GM23338 (cell line): ENCODE results near the gene TAS2R3. TPM values are rescaled to one million over a fixed set of nuclear protein-coding genes. Genes with fewer than 3 reads are reported as not detected.
"Not testable (repeated sequence)": the region's sequence is repeated elsewhere in the genome, so short reads cannot be mapped to it uniquely, and the experiment has no call there.

Experiments
- ATAC-seq: fragments of 200-7000 bp; cut with Tn5 transposase; 3 replicates; pipeline ENCODE4 v1.9.1; 2020
- DNase-seq: peaks from one replicate; pipeline ENCODE4 v3.0.0-alpha.2; 2015; ENCODE audit warnings: low spot score
- H2AFZ ChIP-seq: fragments of 200-600 bp; sonication (generic); 2 replicates; pipeline ENCODE4 v1.8.0; 2016; ENCODE audit warnings: antibody characterized with exemption, mild to moderate bottlenecking, moderate library complexity
- H3F3A ChIP-seq: fragments of 200-600 bp; sonication (generic); replicated peaks from 2 replicates; pipeline ENCODE4 v1.8.0; 2017; ENCODE audit warnings: antibody characterized with exemption, mixed run types, low read depth
- H3K27ac ChIP-seq: fragments of 200-600 bp; sonication (generic); 2 replicates; pipeline ENCODE4 v1.6.1; 2016; ENCODE audit warnings: low read depth
- H3K27me3 ChIP-seq: fragments of 200-600 bp; sonication (generic); 2 replicates; pipeline ENCODE4 v1.8.0; 2016; ENCODE audit warnings: mild to moderate bottlenecking, mixed run types, moderate library complexity; ENCODE audit not compliant: insufficient read depth
- H3K36me3 ChIP-seq: fragments of 200-600 bp; sonication (generic); 2 replicates; pipeline ENCODE4 v1.8.0; 2016; ENCODE audit warnings: mild to moderate bottlenecking; ENCODE audit not compliant: insufficient read depth
- H3K4me1 ChIP-seq: fragments of 200-600 bp; sonication (generic); 2 replicates; pipeline ENCODE4 v1.8.0; 2016; ENCODE audit warnings: mild to moderate bottlenecking, moderate library complexity; ENCODE audit not compliant: insufficient read depth
- H3K4me2 ChIP-seq: fragments of 200-600 bp; sonication (generic); 2 replicates; pipeline ENCODE4 v1.7.1; 2017; ENCODE audit warnings: mixed run types
- H3K4me3 ChIP-seq: fragments of 200-600 bp; sonication (generic); 2 replicates; pipeline ENCODE4 v1.6.1; 2016; ENCODE audit warnings: mixed run types
- H3K79me2 ChIP-seq: fragments of 200-600 bp; sonication (generic); replicated peaks from 2 replicates; pipeline ENCODE4 v1.8.0; 2017; ENCODE audit warnings: mild to moderate bottlenecking; ENCODE audit not compliant: insufficient read depth
- H3K9me2 ChIP-seq: fragments of 200-600 bp; sonication (generic); 2 replicates; pipeline ENCODE4 v1.8.0; 2017; ENCODE audit not compliant: insufficient read depth
- H4K20me1 ChIP-seq: fragments of 200-600 bp; sonication (generic); replicated peaks from 2 replicates; pipeline ENCODE4 v1.8.0; 2017; ENCODE audit warnings: mild to moderate bottlenecking; ENCODE audit not compliant: insufficient read depth
- H3K27ac Mint-ChIP-seq: 2 replicates; pipeline ENCODE4 v1.8.0; 2020; ENCODE audit warnings: inconsistent platforms, mild to moderate bottlenecking, moderate library complexity, mixed read lengths
- H3K27me3 Mint-ChIP-seq: 3 replicates; pipeline ENCODE4 v1.8.0; 2022; ENCODE audit warnings: low read depth, mild to moderate bottlenecking, moderate library complexity, mixed read lengths, inconsistent platforms; ENCODE audit not compliant: insufficient read depth, poor library complexity
- H3K36me3 Mint-ChIP-seq: 3 replicates; pipeline ENCODE4 v1.8.0; 2021; ENCODE audit warnings: low read depth, mild to moderate bottlenecking, inconsistent platforms, moderate library complexity, mixed read lengths
- H3K4me1 Mint-ChIP-seq: 3 replicates; pipeline ENCODE4 v1.8.0; 2020; ENCODE audit warnings: mild to moderate bottlenecking, inconsistent platforms, mixed read lengths
- H3K4me3 Mint-ChIP-seq: 3 replicates; pipeline ENCODE4 v1.8.0; 2021; ENCODE audit warnings: moderate library complexity, mild to moderate bottlenecking, inconsistent platforms, mixed read lengths
- H3K9me3 Mint-ChIP-seq: 3 replicates; pipeline ENCODE4 v1.8.0; 2020; ENCODE audit warnings: moderate library complexity, mild to moderate bottlenecking, inconsistent platforms, mixed read lengths
- CREB1 ChIP-seq: fragments of 250-450 bp; sonication (Bioruptor Pico); IDR thresholded peaks from 2 replicates; pipeline ENCODE4 v1.5.0; 2020; ENCODE audit warnings: low read depth, mild to moderate bottlenecking, moderate library complexity
- CTCF ChIP-seq, 2 experiments: fragments of 200-600 bp in 1 of 2; sonication (generic) in 1 of 2; conservative IDR thresholded peaks; 2 replicates each; pipeline versions ENCODE4 v1.5.1 to v1.6.1; 2016 to 2017; ENCODE audit warnings: antibody characterized with exemption in 2 of 2, low read depth in 2 of 2, mild to moderate bottlenecking in 2 of 2, moderate library complexity in 1 of 2
- ETS1 ChIP-seq: IDR thresholded peaks from 2 replicates; pipeline ENCODE4 v1.6.1; 2016; ENCODE audit warnings: antibody characterized with exemption
- EZH2 ChIP-seq: fragments of 200-600 bp; sonication (generic); IDR thresholded peaks from one replicate; pipeline ENCODE4 v1.8.0; 2017; ENCODE audit warnings: antibody characterized with exemption, mild to moderate bottlenecking, low read depth; ENCODE audit not compliant: unreplicated experiment
- EZH2phosphoT487 ChIP-seq: fragments of 200-600 bp; sonication (generic); IDR thresholded peaks from one replicate; pipeline ENCODE4 v1.8.1; 2018; ENCODE audit warnings: antibody characterized with exemption; ENCODE audit not compliant: unreplicated experiment
- JUNB ChIP-seq: IDR thresholded peaks from one replicate; pipeline ENCODE4 v1.6.1; 2016; ENCODE audit warnings: antibody characterized with exemption; ENCODE audit not compliant: unreplicated experiment
- POLR2AphosphoS5 ChIP-seq: IDR thresholded peaks from 2 replicates; pipeline ENCODE4 v1.6.1; 2016; ENCODE audit warnings: antibody characterized with exemption, low read depth
- STAT1 ChIP-seq: IDR thresholded peaks from one replicate; pipeline ENCODE4 v1.6.1; 2016; ENCODE audit warnings: antibody characterized with exemption; ENCODE audit not compliant: unreplicated experiment
- ZNF114 ChIP-seq: fragments of 250-450 bp; sonication (Bioruptor Pico); IDR thresholded peaks from 2 replicates; pipeline ENCODE4 v1.5.0; 2020; ENCODE audit warnings: mild to moderate bottlenecking, moderate library complexity
- ZNF331 ChIP-seq: fragments of 250-450 bp; sonication (Bioruptor Pico); IDR thresholded peaks from 2 replicates; pipeline ENCODE4 v1.5.0; 2020; ENCODE audit warnings: low read depth, mild to moderate bottlenecking, moderate library complexity
- polyA plus RNA-seq: library from polyadenylated mRNA; unstranded; fragments of >200 nt; fragmentation: Nextera tagmentation; extraction: Ambion mirVana; gene quantifications from 2 replicates; pipeline ENCODE4 v1.2.1, GENCODE V29; 2016
- total RNA-seq: library from RNA; depleted of rRNA; stranded (reverse); fragments of >200 nt; shearing (Covaris generic); gene quantifications from 2 replicates; pipeline ENCODE4 v1.2.3, GENCODE V29; 2014
- TF ChIP-seq, protein P1 (sequence below): IDR thresholded peaks from one replicate; pipeline ENCODE4 v1.6.1; 2018; ENCODE audit warnings: antibody characterized with exemption; ENCODE audit not compliant: unreplicated experiment

TAS2R3 gene
- total and polyA plus RNA-seq, 2 experiments from 2014 or later: 6.9 TPM; not detected in 1

DNA sequence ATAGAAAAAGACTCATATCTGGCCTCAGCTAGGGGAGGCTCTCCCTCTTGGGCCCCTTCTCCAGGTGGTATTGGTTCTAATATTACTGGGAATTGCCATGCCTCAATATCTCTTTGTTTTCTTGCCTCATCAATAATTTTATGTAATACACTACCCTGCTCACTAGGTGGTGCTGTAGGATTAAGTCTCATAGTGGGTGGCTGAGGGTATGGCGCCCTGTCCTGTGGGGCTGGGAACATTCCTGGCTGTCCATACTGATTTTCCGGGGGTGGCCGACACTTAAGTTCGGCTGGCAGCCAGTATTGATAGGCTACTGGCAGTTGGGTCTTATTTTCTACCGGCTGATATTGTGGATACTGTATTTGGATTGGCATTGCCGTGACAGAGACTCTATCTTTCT is 9.0 kb upstream of the TAS2R3 start:
- H3K4me2 ChIP-seq: no peak overlapping the region
- H3K9me2 ChIP-seq: no peaks in the 10 kb centered on the region
- peaks cover 2% of the 10 kb centered on the region for H3K27me3 Mint-ChIP-seq
- H3K27me3 ChIP-seq: no peaks in the 10 kb centered on the region
- peaks cover 57% of the 10 kb centered on the region for H3K36me3 ChIP-seq
- no peak overlapping the region for H3K4me3 Mint-ChIP-seq
- H3K4me1 ChIP-seq: no peaks in the 10 kb centered on the region
- ATAC-seq (peak; percentile 62), DNase-seq (peak; percentile 86)
- peaks cover 28% of the 10 kb centered on the region for H3K9me3 Mint-ChIP-seq
- no peak overlapping the region for H3K4me3 ChIP-seq
- peaks cover 2% of the 10 kb centered on the region; the same call in 1 of the 2 replicates for H4K20me1 ChIP-seq
- peaks cover 8% of the 10 kb centered on the region; the same call in 1 of the 2 replicates for H3K79me2 ChIP-seq
- H3K27ac ChIP-seq: no peak overlapping the region
- TF ChIP-seq CTCF (conservative IDR thresholded peaks at IDR 0.05; ENCODE audit: low read depth in 2 of 2): peak; percentile 67 to 80
- TF ChIP-seq POLR2AphosphoS5: no peak
- no peak overlapping the region; the same call in 1 of the 2 replicates for H3K27ac Mint-ChIP-seq
- no peaks in the 10 kb centered on the region; the same call in 1 of the 2 replicates for H3F3A ChIP-seq
- H2AFZ ChIP-seq: no peak overlapping the region
- H3K4me1 Mint-ChIP-seq: no peaks in the 10 kb centered on the region
- peaks cover 99% of the 10 kb centered on the region for H3K36me3 Mint-ChIP-seq

- not testable (repeated sequence) for H3K4me2 ChIP-seq, H3K9me2 ChIP-seq, H3K27me3 ChIP-seq, H3K27ac ChIP-seq, H4K20me1 ChIP-seq, H3K4me1 Mint-ChIP-seq, ATAC-seq, H3K27me3 Mint-ChIP-seq, H3F3A ChIP-seq, H3K4me3 ChIP-seq, H3K4me3 Mint-ChIP-seq, H3K36me3 ChIP-seq, DNase-seq, H2AFZ ChIP-seq, H3K27ac Mint-ChIP-seq, H3K4me1 ChIP-seq
- peaks cover 51% of the 10 kb centered on the region for H3K36me3 Mint-ChIP-seq
- peaks cover 28% of the 10 kb centered on the region for H3K9me3 Mint-ChIP-seq
- H3K79me2 ChIP-seq: peaks cover 18% of the 10 kb centered on the region
Observed at GRCh38 chr7:141770083-141770583, 6.2 kb downstream of the TAS2R3 start.

DNA sequence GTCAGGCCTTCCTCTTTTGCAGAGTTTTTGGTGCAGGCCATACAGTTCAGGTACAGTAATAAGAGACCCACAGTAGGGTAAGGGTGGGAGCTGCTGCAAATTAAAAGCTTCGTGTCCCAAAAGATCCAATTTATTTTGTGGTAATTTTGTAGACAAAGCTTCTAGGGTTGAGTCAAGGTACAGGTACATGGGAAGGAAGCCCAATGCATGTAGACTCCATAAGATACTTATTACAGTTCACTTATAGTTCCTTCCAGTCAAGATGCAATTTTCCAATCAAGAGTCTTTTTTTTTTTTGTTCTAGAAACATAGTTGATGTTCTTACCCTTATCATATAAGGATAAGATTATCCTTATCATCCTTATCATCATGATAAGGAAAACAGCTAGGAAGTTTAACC is 12.5 kb downstream of the TAS2R3 start, which contains the start of gene TAS2R4:
TAS2R4 (plus strand) TSS at position 301 of the 400 bp plus-strand sequence. CDS start 1,815 bp downstream, outside the sequence.
- no peak within 1 kb of the TSS for H3K4me3 ChIP-seq
- no peaks in the 10 kb centered on the region for H3K4me1 ChIP-seq
- peaks cover 9% of the 10 kb centered on the region for H3K79me2 ChIP-seq
- no peak within 1 kb of the TSS for H3K4me2 ChIP-seq
- H3K27me3 ChIP-seq: no peaks in the 10 kb centered on the region
- H2AFZ ChIP-seq: no peak within 1 kb of the TSS
- no peaks in the 10 kb centered on the region for H3K27me3 Mint-ChIP-seq
- H3K36me3 Mint-ChIP-seq: peaks cover 75% of the 10 kb centered on the region
- DNase-seq (no peak), ATAC-seq (no peak)
- peaks cover 18% of the 10 kb centered on the region for H3K36me3 ChIP-seq
- no peak within 1 kb of the TSS for H3K27ac ChIP-seq
- no peak within 1 kb of the TSS for H3K27ac Mint-ChIP-seq
- 0 out of 2 replicates have a peak, but pooled peaks cover 7% of the 10 kb centered on the region for H4K20me1 ChIP-seq
- H3F3A ChIP-seq: no peaks in the 10 kb centered on the region
- H3K9me3 Mint-ChIP-seq: peaks cover 45% of the 10 kb centered on the region
- 0 out of 2 replicates have a peak, but pooled peaks cover 6% of the 10 kb centered on the region for H3K9me2 ChIP-seq
- H3K4me1 Mint-ChIP-seq: no peaks in the 10 kb centered on the region
- no peak within 1 kb of the TSS for H3K4me3 Mint-ChIP-seq
- no peak for TF ChIP-seq EZH2
- TF ChIP-seq ZNF114 (CRISPR knock-in tag): no peak
- no peak for TF ChIP-seq ETS1
- no peak for TF ChIP-seq ZNF331 (CRISPR knock-in tag)
- TF ChIP-seq JUNB: no peak
- TF ChIP-seq POLR2AphosphoS5: no peak
- TF ChIP-seq EZH2phosphoT487: no peak
- TF ChIP-seq, protein P1, sequence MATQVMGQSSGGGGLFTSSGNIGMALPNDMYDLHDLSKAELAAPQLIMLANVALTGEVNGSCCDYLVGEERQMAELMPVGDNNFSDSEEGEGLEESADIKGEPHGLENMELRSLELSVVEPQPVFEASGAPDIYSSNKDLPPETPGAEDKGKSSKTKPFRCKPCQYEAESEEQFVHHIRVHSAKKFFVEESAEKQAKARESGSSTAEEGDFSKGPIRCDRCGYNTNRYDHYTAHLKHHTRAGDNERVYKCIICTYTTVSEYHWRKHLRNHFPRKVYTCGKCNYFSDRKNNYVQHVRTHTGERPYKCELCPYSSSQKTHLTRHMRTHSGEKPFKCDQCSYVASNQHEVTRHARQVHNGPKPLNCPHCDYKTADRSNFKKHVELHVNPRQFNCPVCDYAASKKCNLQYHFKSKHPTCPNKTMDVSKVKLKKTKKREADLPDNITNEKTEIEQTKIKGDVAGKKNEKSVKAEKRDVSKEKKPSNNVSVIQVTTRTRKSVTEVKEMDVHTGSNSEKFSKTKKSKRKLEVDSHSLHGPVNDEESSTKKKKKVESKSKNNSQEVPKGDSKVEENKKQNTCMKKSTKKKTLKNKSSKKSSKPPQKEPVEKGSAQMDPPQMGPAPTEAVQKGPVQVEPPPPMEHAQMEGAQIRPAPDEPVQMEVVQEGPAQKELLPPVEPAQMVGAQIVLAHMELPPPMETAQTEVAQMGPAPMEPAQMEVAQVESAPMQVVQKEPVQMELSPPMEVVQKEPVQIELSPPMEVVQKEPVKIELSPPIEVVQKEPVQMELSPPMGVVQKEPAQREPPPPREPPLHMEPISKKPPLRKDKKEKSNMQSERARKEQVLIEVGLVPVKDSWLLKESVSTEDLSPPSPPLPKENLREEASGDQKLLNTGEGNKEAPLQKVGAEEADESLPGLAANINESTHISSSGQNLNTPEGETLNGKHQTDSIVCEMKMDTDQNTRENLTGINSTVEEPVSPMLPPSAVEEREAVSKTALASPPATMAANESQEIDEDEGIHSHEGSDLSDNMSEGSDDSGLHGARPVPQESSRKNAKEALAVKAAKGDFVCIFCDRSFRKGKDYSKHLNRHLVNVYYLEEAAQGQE: no peak
- no peak for TF ChIP-seq CREB1
- no peak for TF ChIP-seq CTCF (conservative IDR thresholded peaks at IDR 0.05; ENCODE audit: low read depth in 2 of 2)
- no peak for TF ChIP-seq STAT1
